KMS-11 (cell line): Measurements from ENCODE around the gene NMD3.

Experiments
- H2AFZ ChIP-seq: fragments of 200-600 bp; sonication (generic); 2 replicates; pipeline ENCODE4 v1.6.1; 2016; ENCODE audit warnings: antibody characterized with exemption, mixed run types, low read depth
- H3K27ac ChIP-seq: fragments of 200-600 bp; sonication (generic); 2 replicates; pipeline ENCODE4 v1.6.1; 2016; ENCODE audit warnings: mild to moderate bottlenecking, mixed run types
- H3K27me3 ChIP-seq: fragments of 200-600 bp; sonication (generic); 2 replicates; pipeline ENCODE4 v1.6.1; 2017; ENCODE audit warnings: mild to moderate bottlenecking, low read depth, mixed run types, moderate library complexity; ENCODE audit not compliant: insufficient read depth
- H3K36me3 ChIP-seq: fragments of 200-600 bp; sonication (generic); 2 replicates; pipeline ENCODE4 v1.6.1; 2017; ENCODE audit warnings: mild to moderate bottlenecking, mixed run types; ENCODE audit not compliant: insufficient read depth
- H3K4me1 ChIP-seq: fragments of 200-600 bp; sonication (generic); 2 replicates; pipeline ENCODE4 v1.6.1; 2016; ENCODE audit warnings: mild to moderate bottlenecking, low read depth, mixed run types; ENCODE audit not compliant: poor library complexity, severe bottlenecking
- H3K4me2 ChIP-seq: fragments of 200-600 bp; sonication (generic); 2 replicates; pipeline ENCODE4 v1.7.0; 2016; ENCODE audit warnings: mild to moderate bottlenecking, mixed run types
- H3K4me3 ChIP-seq: fragments of 200-600 bp; sonication (generic); IDR thresholded peaks from 2 replicates; pipeline ENCODE4 v1.6.1; 2017; ENCODE audit warnings: low read depth, low read length, mixed read lengths; ENCODE audit not compliant: insufficient read depth
- H3K79me2 ChIP-seq: fragments of 200-600 bp; sonication (generic); 2 replicates; pipeline ENCODE4 v1.6.1; 2016; ENCODE audit warnings: low read depth, mixed run types; ENCODE audit not compliant: insufficient read depth
- H3K9ac ChIP-seq: fragments of 200-600 bp; sonication (generic); 2 replicates; pipeline ENCODE4 v1.6.1; 2016; ENCODE audit warnings: mild to moderate bottlenecking, mixed run types
- H4K20me1 ChIP-seq: fragments of 200-600 bp; sonication (generic); 2 replicates; pipeline ENCODE4 v1.6.1; 2016; ENCODE audit warnings: mild to moderate bottlenecking, mixed run types; ENCODE audit not compliant: insufficient read depth
- TF ChIP-seq, protein P1 (sequence below): fragments of 200-600 bp; sonication (generic); conservative IDR thresholded peaks from 2 replicates; pipeline ENCODE4 v1.6.1; 2017; ENCODE audit warnings: low read depth, mild to moderate bottlenecking, antibody characterized with exemption, low read length, moderate library complexity, mixed read lengths

NMD3 gene

DNA sequence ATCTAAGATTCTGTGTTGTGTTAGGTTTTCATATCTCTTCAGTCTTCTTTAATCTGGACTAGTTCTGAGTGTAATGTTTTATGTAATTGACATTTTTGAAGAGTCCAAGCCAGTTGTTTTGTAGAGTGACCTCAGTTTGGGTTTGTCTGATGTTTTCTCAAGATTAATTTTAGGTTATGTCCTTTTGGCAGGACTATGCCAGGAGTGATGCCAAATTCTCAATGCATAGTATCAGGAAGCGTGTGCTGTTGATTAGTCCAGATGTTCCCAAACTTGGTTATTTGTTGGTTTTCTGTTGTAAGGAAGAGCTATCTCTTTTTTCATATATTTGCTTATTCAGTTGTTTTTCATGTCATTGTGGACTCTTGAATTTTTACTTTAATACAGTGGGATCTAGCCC is 32.6 kb downstream of the NMD3 start:
- H2AFZ ChIP-seq, result no peak overlapping the region
- H3K9ac ChIP-seq, result no peak overlapping the region
- peaks cover 10% of the 10 kb centered on the region; the same call in 1 of the 2 replicates for H3K36me3 ChIP-seq
- H3K4me3 ChIP-seq, result no peak overlapping the region
- H3K79me2 ChIP-seq, result no peaks in the 10 kb centered on the region
- no peak overlapping the region for H3K4me2 ChIP-seq
- TF ChIP-seq, protein P1, sequence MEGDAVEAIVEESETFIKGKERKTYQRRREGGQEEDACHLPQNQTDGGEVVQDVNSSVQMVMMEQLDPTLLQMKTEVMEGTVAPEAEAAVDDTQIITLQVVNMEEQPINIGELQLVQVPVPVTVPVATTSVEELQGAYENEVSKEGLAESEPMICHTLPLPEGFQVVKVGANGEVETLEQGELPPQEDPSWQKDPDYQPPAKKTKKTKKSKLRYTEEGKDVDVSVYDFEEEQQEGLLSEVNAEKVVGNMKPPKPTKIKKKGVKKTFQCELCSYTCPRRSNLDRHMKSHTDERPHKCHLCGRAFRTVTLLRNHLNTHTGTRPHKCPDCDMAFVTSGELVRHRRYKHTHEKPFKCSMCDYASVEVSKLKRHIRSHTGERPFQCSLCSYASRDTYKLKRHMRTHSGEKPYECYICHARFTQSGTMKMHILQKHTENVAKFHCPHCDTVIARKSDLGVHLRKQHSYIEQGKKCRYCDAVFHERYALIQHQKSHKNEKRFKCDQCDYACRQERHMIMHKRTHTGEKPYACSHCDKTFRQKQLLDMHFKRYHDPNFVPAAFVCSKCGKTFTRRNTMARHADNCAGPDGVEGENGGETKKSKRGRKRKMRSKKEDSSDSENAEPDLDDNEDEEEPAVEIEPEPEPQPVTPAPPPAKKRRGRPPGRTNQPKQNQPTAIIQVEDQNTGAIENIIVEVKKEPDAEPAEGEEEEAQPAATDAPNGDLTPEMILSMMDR, result no peak
- H3K4me1 ChIP-seq, result no peaks in the 10 kb centered on the region
- H3K27ac ChIP-seq, result no peak overlapping the region
- no peaks in the 10 kb centered on the region for H4K20me1 ChIP-seq
- H3K27me3 ChIP-seq, result no peaks in the 10 kb centered on the region

DNA sequence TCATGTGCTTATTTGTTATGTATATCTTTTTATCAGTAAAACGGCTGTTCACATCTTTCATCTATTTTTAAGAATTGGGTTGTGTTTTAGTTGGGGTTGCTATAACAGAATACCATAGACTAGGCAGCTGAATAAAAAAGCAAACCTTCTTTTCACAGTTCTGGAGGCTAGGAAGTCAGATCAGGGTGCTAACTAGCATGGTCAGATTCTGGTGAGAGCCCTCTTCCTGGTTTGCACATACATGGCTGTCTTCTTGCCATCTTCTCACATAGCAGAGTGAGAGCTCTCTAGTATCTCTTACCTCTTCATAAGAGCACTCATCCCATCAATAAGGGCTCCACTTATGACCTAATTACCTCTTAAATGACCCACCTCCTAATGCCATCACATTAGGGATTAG is 33.8 kb downstream of the NMD3 start:
- Histone ChIP-seq H3K79me2 (no peaks in the 10 kb centered on the region), H4K20me1 (no peaks in the 10 kb centered on the region), H3K27ac (no peak overlapping the region), H3K4me1 (no peaks in the 10 kb centered on the region), H3K27me3 (no peaks in the 10 kb centered on the region), H3K36me3 (peaks cover 10% of the 10 kb centered on the region; the same call in 1 of the 2 replicates), H3K4me2 (no peak overlapping the region), H3K4me3 (no peak overlapping the region), H3K9ac (no peak overlapping the region), H2AFZ (no peak overlapping the region)
- TF ChIP-seq, protein P1, result no peak

- H3K4me1 ChIP-seq, result no peaks in the 10 kb centered on the region
- TF ChIP-seq, protein P1, result no peak
- no peak overlapping the region for H3K27ac ChIP-seq
- H3K79me2 ChIP-seq, result no peaks in the 10 kb centered on the region
- H4K20me1 ChIP-seq, result no peaks in the 10 kb centered on the region
- H3K9ac ChIP-seq, result no peak overlapping the region
- no peaks in the 10 kb centered on the region for H3K36me3 ChIP-seq
- H3K27me3 ChIP-seq, result no peaks in the 10 kb centered on the region
- no peak overlapping the region for H2AFZ ChIP-seq
- no peak overlapping the region for H3K4me3 ChIP-seq
- no peak overlapping the region for H3K4me2 ChIP-seq
Observed at GRCh38 chr3:161263057-161263456, 41.9 kb downstream of the NMD3 start.

GRCh38 chr3:161264852-161265251 is 43.7 kb downstream of the NMD3 start:
- Histone ChIP-seq H3K4me3 (no peak overlapping the region), H3K27me3 (no peaks in the 10 kb centered on the region), H3K4me1 (no peaks in the 10 kb centered on the region), H3K4me2 (no peak overlapping the region), H2AFZ (no peak overlapping the region), H3K9ac (no peak overlapping the region), H3K36me3 (no peaks in the 10 kb centered on the region), H3K27ac (no peak overlapping the region), H4K20me1 (no peaks in the 10 kb centered on the region), H3K79me2 (no peaks in the 10 kb centered on the region)
- TF ChIP-seq, protein P1, result no peak
